Measurements from ENCODE around the gene CDC34.

DNA sequence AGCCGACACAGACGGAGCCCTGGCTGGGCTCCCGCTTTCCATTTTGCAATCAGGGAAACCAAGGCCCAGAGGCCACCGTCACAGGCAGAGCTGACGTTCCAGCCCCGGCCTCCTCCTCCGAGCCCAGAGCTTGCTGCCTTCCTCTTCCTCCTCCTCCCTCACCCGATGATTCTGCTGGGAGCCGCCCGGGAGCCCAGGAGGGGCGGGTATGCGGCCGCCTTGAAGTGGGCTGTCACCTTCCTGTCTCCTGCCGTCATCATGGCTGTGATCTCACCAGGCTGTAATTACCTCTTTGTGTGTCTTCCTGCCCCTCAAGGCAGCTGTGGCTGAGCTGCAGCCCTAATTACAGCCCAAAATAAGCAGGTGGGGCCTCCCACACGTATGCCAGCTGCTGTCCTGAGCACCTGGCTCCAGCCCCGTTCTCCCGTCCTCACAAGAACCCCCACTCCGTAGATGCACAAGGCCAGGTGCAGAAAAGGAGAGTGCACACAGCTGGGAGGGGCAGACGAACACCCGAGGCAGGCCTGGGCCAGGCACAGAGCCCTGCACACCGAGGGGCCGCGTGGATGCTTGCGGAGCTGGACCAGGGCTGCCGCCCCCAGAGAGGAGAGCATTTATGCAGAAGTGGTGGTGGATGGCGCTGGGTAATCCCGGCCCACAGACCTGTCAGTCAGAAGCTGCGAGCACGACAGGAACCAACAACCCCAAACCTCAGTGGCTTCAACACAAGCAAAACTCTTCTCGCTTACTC is 20.3 kb upstream of the CDC34 start:
- TF ChIP-seq POLR2AphosphoS5 (IDR thresholded peaks at IDR 0.05; ENCODE audit: low read depth, low read length) (no peak), POLR2A (IDR thresholded peaks at IDR 0.05; ENCODE audit: low read depth, low read length) (no peak), TAF1 (IDR thresholded peaks at IDR 0.05; ENCODE audit: borderline replicate concordance, low read depth, low read length) (no peak)

All from GM12892 (cell line).